HCT116 (cell line): ENCODE measurements around the gene SDK1.

Experiments
- EZH2 ChIP-seq: fragments of 200-600 bp; sonication (generic); IDR thresholded peaks from 2 replicates; pipeline ENCODE4 v1.6.1; 2017; ENCODE audit warnings: antibody characterized with exemption, mixed run types
- RAD21 ChIP-seq: IDR thresholded peaks from 2 replicates; pipeline ENCODE4 v1.6.1; 2012; ENCODE audit warnings: low read depth, mild to moderate bottlenecking

- TF ChIP-seq EZH2 (no peak), RAD21 (no peak)
Measured at GRCh38 chr7:4271716-4272015, 970.6 kb downstream of the SDK1 start.
